ENCODE data around the gene RRP9. TPM values are rescaled to one million over a fixed set of nuclear protein-coding genes. Genes with fewer than 3 reads are reported as not detected.
A peak's percentile ranks its signal among the peaks of the same experiment; 100 is the strongest.

Gene RRP9
- total and polyA plus RNA-seq, 2 donors from 2014 or later: 17.8 to 18.6 TPM

- Histone ChIP-seq H3K9me3 (ENCODE audit: control insufficient read depth in 2 of 3, insufficient read depth in 1 of 3, low read length in 3 of 3) (no peaks in the 10 kb centered on the region), H3K27me3 (ENCODE audit: control insufficient read depth, insufficient read depth, low read length) (no peaks in the 10 kb centered on the region), H3K36me3 (ENCODE audit: control insufficient read depth in 2 of 3, insufficient read depth in 3 of 3, low read length in 3 of 3) (peaks cover 0 to 9% (median 4%) of the 10 kb centered on the region in 3 donors), H3K4me3 (ENCODE audit: low read length in 3 of 3) (no peak overlapping the region), H3K9ac (ENCODE audit: low read length in 3 of 3) (no peak overlapping the region), H3K27ac (ENCODE audit: low read depth in 2 of 2, low read length in 2 of 2) (no peak overlapping the region), H3K4me1 (ENCODE audit: control insufficient read depth in 2 of 3, insufficient read depth in 2 of 3, low read depth in 1 of 3, low read length in 3 of 3) (peaks cover 0 to 11% (median 10%) of the 10 kb centered on the region in 3 donors)
- TF ChIP-seq, protein P1, sequence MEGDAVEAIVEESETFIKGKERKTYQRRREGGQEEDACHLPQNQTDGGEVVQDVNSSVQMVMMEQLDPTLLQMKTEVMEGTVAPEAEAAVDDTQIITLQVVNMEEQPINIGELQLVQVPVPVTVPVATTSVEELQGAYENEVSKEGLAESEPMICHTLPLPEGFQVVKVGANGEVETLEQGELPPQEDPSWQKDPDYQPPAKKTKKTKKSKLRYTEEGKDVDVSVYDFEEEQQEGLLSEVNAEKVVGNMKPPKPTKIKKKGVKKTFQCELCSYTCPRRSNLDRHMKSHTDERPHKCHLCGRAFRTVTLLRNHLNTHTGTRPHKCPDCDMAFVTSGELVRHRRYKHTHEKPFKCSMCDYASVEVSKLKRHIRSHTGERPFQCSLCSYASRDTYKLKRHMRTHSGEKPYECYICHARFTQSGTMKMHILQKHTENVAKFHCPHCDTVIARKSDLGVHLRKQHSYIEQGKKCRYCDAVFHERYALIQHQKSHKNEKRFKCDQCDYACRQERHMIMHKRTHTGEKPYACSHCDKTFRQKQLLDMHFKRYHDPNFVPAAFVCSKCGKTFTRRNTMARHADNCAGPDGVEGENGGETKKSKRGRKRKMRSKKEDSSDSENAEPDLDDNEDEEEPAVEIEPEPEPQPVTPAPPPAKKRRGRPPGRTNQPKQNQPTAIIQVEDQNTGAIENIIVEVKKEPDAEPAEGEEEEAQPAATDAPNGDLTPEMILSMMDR (IDR thresholded peaks at IDR 0.05; ENCODE audit: borderline replicate concordance, extremely low read depth, insufficient read depth): no peak
- FAIRE-seq (no peak), DNase-seq (peak in 1 of 5 donors; percentile 34)
- intact Hi-C loops (cut with DNase I): no loop called here
Measured at GRCh38 chr3:51946796-51947195, 5.1 kb upstream of the RRP9 start.

GRCh38 chr3:51945926-51946705 lies 4.4 kb upstream of the RRP9 start:
- peak in 2 of 5 donors; percentile 34 to 35 for DNase-seq
- Histone ChIP-seq H3K27me3 (ENCODE audit: control insufficient read depth, insufficient read depth, low read length) (no peaks in the 10 kb centered on the region), H3K4me1 (ENCODE audit: control insufficient read depth in 2 of 3, insufficient read depth in 2 of 3, low read depth in 1 of 3, low read length in 3 of 3) (peaks cover 0 to 13% (median 12%) of the 10 kb centered on the region in 3 donors), H3K27ac (ENCODE audit: low read depth in 2 of 2, low read length in 2 of 2) (no peak overlapping the region), H3K9me3 (ENCODE audit: control insufficient read depth in 2 of 3, insufficient read depth in 1 of 3, low read length in 3 of 3) (no peaks in the 10 kb centered on the region), H3K9ac (ENCODE audit: low read length in 3 of 3) (no peak overlapping the region), H3K36me3 (ENCODE audit: control insufficient read depth in 2 of 3, insufficient read depth in 3 of 3, low read length in 3 of 3) (peaks cover 0 to 9% (median 4%) of the 10 kb centered on the region in 3 donors), H3K4me3 (ENCODE audit: low read length in 3 of 3) (no peak overlapping the region)
- TF ChIP-seq, protein P1 (IDR thresholded peaks at IDR 0.05; ENCODE audit: borderline replicate concordance, extremely low read depth, insufficient read depth): no peak
- FAIRE-seq: no peak
- intact Hi-C loops (cut with DNase I): no loop called here

GRCh38 chr3:51945031-51945840 lies 3.5 kb upstream of the RRP9 start:
- Histone ChIP-seq H3K36me3 (ENCODE audit: control insufficient read depth in 2 of 3, insufficient read depth in 3 of 3, low read length in 3 of 3) (peaks cover 0 to 9% (median 4%) of the 10 kb centered on the region in 3 donors), H3K4me1 (ENCODE audit: control insufficient read depth in 2 of 3, insufficient read depth in 2 of 3, low read depth in 1 of 3, low read length in 3 of 3) (peaks cover 0 to 17% (median 15%) of the 10 kb centered on the region in 3 donors), H3K27me3 (ENCODE audit: control insufficient read depth, insufficient read depth, low read length) (no peaks in the 10 kb centered on the region), H3K9me3 (ENCODE audit: control insufficient read depth in 2 of 3, insufficient read depth in 1 of 3, low read length in 3 of 3) (no peaks in the 10 kb centered on the region), H3K9ac (ENCODE audit: low read length in 3 of 3) (no peak overlapping the region), H3K27ac (ENCODE audit: low read depth in 2 of 2, low read length in 2 of 2) (no peak overlapping the region), H3K4me3 (ENCODE audit: low read length in 3 of 3) (no peak overlapping the region)
- DNase-seq (peak in 2 of 5 donors; percentile 42 to 68), FAIRE-seq (no peak)
- TF ChIP-seq, protein P1 (IDR thresholded peaks at IDR 0.05; ENCODE audit: borderline replicate concordance, extremely low read depth, insufficient read depth): no peak
- intact Hi-C loops (cut with DNase I): no loop called here

Data from kidney (tissue), 14 donors.